NCI-H2196 (cell line): ENCODE results near the gene RHOF.
A peak's percentile ranks its signal among the peaks of the same experiment; 100 is the strongest.

Experiments
- DNase-seq: peaks from one replicate; lab custom pipeline; 2025; ENCODE audit not compliant: unreplicated experiment; lab: John Stamatoyannopoulos, UW

The RHOF gene

GRCh38 chr12:121793440-121793837 lies at the start of gene RHOF:
Gene RHOF, minus strand, starts transcription at chr12:121793688. Its CDS starts 55 bp downstream, at chr12:121793633.
- no peak for DNase-seq

- no peak for DNase-seq
These were observed 46.7 kb upstream of the RHOF start for GRCh38 chr12:121839993-121840761.

GRCh38 chr12:121839106-121839992 lies 45.9 kb upstream of the RHOF start:
- peak; percentile 99 for DNase-seq

- no peak for DNase-seq
These were observed 44.6 kb upstream of the RHOF start for GRCh38 chr12:121838126-121838525.

- DNase-seq: no peak
These were observed 44.2 kb upstream of the RHOF start for GRCh38 chr12:121837680-121838079.

- DNase-seq: no peak
These were observed 38.2 kb upstream of the RHOF start for GRCh38 chr12:121831571-121832245.

- DNase-seq: no peak
These were observed 37.2 kb upstream of the RHOF start for GRCh38 chr12:121830588-121831265.

GRCh38 chr12:121830134-121830533 lies 36.6 kb upstream of the RHOF start:
- no peak for DNase-seq

GRCh38 chr12:121829250-121829918 lies 35.9 kb upstream of the RHOF start:
- no peak for DNase-seq

GRCh38 chr12:121828826-121829225 lies 35.3 kb upstream of the RHOF start:
- no peak for DNase-seq

GRCh38 chr12:121828306-121828705 lies 34.8 kb upstream of the RHOF start:
- no peak for DNase-seq

- no peak for DNase-seq
These were observed 34.0 kb upstream of the RHOF start for GRCh38 chr12:121827351-121828099.

- no peak for DNase-seq
These were observed 33.0 kb upstream of the RHOF start for GRCh38 chr12:121826318-121827150.

GRCh38 chr12:121825041-121825523 lies 31.6 kb upstream of the RHOF start:
- DNase-seq: no peak

- no peak for DNase-seq
These were observed 30.2 kb upstream of the RHOF start for GRCh38 chr12:121823727-121824115.

GRCh38 chr12:121823101-121823726 lies 29.7 kb upstream of the RHOF start:
- DNase-seq: no peak

- DNase-seq: no peak
These were observed 29.1 kb upstream of the RHOF start for GRCh38 chr12:121822393-121823100.

GRCh38 chr12:121820056-121820455 lies 26.6 kb upstream of the RHOF start:
- no peak for DNase-seq
